Muscle of arm (tissue), 12 donors: Measurements from ENCODE around the gene POU2AF1. TPM values are rescaled to one million over a fixed set of nuclear protein-coding genes. Genes with fewer than 3 reads are reported as not detected.

ENCODE experiments used
- DNase-seq: peaks from one replicate; pipeline ENCODE4 v3.0.0-alpha.2; 2013
- polyA plus RNA-seq, 12 donors: library from polyadenylated mRNA; unstranded; fragments of 120-200 nt; gene quantifications; one replicate each; pipeline ENCODE4 v1.2.1, GENCODE V29; 2013; ENCODE audit not compliant: insufficient read length in 12 of 12

POU2AF1 gene
- polyA plus RNA-seq, 12 donors = 0.09 to 1.7 (median 0.24) TPM; not detected in 2

DNA sequence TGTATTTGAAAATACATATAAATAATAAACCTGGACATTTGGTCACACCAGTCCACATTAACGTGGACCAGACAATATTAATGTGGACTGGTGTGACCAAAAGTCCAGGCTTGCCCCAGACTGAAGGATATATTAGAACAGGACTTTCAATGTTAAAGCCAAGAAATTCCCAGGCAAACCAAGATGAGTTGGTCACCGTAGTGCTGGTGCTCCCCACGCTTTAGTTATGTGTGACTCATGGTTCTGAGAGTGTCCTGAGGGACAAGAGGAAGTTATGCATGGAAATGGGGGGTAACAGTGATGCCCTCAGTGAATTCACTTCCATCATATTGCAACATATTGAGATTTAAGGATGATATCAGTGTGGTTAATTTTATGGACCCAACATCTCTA, 31.4 kb downstream of the POU2AF1 start:
- DNase-seq = no peak

DNA sequence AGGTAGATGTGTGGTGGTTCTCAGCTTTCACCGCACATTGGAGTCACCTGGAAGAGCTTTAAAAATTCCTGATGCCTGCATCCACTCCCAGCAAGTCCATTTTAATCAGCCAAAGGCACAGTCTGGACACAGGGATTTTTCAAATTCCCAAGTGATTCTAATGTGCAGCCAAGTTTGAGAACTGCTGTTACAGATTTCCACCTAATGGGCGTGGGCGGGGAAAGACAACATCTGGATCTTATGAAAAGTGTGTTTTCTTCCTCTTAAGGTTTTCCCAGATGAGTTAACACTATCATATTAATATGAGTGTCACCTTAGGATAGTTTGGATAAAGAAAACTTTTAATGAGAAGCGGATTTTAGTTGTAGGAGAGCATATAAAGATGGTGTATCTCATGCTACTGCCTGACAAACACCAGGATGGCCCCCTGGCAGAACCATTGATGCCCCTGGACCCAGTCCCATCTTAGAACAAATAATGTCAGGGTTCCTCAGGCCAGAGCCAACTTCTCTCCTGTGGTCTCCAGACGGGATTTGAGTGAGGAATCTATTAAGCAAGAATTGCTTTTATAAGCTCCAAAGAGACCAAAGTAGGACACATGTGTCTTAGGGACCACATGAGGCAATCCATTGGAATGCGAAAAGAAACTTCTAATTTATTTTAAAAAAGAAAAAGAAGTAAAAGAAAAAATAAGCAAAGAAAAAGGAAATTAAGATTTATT, 31.9 kb downstream of the POU2AF1 start:
- no peak for DNase-seq

DNA sequence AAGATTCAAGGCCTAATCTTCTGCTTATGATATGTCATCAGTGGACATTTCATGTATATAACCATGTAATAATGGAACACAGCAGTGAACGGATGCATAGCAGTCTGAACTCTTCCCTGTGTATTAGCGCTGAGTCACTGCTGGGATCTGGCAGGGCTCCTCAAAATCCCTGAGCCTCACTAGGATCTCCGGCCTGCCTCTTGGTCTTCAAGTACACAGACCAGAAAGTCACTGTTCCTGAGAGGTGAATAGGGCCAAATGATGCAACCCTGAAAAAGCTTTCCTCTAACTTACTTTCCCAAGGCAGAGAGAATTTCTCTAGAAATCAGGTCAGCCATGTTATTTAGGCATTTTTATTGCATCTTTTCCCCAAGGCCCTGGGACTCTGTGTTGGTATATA, 35.0 kb downstream of the POU2AF1 start:
- peak; percentile 80 for DNase-seq

DNA sequence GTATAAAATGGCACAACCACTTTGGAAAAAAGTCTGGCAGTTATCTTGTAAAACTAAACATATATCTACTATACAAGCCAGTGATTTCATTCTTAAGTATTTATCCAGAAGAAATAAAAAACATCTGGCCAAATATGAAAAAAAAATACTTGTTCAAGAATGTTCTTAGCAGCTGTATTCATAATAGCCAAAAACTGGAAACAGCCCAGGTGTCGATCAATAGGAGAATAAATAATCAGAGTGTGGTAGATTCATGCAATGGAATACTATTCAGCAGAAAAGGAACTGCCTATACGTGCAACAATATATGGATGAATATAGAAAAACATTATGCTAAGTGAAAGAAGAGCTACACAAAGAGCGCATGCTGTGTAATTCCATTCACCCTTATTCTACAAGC, 36.7 kb downstream of the POU2AF1 start:
- DNase-seq = no peak

DNA sequence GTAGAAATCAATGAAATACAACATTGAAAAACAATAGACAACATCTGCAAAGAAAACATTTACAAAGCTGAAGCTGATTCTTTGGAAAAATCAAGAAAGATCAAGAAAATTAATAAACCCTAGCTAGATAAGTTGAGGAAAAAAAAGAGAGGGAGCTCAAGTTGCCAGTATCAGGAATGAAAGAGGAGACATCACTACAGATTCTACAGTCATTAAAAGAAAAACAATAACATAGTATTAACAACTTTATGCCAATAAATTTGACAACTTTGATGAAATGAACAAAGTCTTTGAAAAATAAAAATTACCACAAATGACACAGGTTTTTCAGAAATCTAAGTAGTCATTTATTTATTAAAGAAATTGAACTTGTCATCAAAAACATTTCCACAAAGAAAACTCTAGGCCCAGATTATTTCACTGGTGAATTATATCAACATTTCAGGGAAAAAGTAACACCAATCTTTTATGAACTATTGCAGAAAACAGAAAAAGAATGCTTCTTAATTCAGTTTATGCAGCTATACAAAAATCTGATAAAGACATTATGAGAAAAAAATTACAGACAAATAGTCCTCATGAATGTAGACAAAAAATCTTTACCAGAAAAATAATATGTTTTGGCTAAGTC, 39.2 kb downstream of the POU2AF1 start:
- no peak for DNase-seq

DNA sequence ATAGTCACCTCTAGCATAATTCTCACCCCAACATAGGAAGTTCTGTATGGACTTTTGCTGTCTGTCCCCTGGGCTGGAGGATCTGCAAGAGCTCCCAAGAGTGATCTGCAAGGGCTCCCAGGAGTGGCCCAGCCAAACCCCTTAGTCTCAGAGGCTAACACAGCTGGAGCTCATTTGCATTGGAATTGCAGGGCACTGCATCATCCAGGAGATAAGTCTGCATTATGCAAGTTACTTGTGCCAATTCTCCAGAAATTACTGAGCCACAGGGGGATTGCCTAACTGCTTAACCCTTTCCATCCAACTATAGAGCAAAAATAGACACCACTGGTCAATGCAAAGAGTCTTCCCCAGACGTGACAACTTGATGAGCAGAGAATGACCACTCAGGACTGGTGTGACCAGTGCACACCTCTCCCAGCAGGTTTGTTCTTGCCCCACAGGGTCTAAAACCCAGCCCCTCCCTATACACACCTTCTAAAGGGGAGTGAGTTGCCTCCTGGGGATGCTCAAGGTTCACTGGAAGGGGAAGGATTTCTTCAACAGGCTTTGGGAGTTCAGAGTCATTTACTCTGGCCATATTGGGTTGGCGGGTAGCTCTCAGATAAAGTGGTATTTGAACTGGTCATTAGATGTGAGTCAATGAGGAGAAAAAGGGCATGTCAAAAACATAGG, 42.4 kb downstream of the POU2AF1 start:
- no peak for DNase-seq

DNA sequence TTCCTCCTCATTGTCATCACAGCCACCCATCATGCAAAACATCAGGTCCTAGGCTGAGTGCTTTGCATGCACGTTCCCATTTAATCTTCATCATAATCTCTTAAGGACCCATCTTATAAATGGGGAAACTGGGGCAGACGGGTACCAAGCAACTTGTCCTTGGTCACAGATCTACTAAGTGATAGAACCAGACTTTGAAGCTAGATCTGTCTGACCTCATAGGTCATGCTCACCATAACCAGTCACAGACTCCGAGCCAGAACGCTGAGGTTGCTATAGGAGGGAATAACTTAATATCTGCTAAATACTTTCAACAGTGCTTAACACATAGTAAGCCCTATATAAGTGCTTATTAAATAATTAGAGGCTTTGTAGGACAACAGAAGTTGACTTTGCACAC, 43.0 kb downstream of the POU2AF1 start:
- DNase-seq = no peak

DNA sequence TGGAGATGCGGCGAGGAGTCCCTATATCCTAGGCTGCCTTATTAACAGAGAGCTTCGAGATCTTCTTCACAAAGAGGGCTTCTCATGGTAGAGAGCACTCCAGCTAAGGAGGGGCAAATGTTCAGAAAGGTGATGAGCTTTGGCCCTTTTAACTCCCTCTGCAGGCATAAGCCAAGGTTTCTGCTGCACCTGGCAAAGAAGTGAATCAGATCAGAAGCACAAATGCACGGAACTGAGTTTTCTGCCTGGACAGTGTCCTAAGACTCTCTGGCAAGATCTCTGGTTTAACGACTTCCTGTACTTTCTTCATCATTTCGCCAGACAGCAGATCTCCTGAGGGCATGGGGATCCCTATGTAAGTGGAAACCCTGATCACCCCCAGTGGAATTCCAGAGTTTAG, 43.5 kb downstream of the POU2AF1 start:
- no peak for DNase-seq

DNA sequence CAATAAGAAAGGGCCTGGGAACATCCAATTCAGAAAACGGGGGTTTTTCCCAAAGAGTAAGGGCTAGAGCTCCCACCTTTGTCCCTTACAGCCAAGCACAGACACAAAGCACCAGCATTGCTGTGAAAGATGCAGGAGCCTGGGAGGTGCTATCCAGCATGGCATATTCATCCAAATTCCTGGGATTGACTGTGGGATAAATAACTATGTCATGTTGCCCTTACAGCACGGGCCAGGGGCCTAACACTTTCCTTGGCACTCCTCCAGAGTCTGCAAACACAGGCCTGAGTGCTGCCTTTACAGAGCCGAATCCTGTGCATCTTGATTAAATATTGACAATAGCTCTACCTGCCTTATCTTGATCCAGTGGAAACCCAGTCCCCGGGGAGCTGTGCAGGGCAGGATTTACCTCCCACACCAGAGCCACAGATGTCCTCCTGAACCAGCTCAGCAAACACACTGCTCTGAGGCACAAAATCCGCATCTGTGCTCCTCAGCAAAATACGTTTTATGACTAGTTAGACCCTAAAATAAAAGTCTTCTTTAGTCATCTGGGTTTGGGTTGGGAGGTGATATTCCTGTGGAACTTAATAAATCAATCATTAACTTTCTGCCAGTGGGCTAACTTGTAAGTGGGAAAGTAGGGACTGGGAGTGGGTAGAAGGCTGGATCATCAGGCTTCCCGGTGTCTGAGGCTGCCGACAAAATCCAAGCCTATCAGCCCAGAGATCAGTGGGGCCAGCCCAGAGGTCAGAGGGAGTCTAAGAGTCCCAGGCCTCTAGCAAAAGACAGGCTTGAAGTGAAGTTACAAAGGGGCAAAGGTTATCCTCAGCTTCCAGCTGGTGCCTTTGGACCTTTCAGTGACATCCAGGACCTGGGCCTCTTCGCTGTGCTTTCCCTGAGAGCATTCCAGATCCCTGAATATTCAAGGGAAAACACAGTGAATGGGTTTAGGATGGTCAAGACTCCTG, 44.3 kb downstream of the POU2AF1 start:
- no peak for DNase-seq

DNA sequence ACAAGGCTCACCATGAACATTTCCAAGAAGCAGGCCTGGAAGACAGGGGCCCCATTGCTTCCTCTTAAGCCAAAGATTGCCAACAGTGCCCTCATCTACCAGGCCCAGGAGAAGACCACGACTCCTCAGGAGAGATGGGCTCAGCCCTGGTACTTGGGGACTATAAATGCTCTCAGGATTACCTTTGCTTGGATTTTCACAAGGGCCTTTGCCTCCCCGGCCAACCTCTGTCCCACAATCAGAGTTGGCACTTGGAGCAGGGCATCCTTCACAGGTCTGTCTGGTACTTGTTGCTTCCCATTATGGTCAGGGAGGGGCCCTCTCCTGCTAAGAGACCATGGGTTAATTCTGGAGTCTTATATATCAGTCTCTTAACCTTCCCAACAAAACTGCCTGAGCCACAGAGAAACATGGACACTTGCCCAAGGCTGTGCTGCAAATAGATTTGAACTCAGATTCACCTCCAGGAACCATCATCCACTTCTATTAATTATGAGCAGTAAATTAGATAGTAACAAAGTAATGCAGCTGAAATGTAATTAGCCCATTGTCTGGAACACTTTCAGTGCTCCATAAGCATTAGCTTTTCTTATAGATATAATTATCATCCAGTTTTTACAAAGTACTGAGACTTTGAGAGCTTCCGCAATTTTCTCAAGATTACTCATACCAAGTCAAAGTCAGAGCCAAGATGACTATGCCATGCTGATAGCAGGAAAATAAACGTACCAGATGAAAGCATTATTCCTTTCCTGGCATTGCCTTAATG, 47.2 kb downstream of the POU2AF1 start:
- no peak for DNase-seq

DNA sequence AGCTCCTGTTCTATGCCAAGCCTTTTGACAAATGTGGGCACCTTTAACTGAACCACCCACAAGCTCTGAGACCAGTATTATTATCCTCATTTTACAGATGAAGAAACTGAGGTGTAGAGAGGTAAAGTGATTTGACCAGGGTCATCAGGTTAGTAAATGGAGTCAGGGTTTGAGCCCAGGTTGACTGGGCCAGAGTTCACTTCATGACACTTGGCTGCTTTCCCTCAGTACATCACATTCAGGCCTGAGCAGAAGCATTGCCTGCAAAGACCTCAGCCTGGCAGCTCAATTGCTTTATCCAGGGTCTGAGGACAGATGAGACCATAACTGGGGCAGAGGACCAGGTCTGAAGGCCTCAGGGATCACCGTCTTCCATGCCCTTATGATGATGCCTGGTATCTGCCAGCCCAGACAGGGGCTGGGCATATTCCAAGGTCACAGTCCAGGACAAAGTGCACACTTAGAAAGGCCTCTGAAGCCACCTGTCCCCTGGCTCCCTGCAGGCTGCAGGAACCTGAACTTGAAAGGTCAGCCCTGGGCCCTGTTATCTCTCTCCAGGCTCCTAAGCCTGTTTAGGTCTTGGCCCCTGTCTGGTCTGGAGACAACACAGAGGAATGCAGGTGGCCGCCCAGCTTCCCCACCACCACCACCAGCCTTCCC, 48.7 kb downstream of the POU2AF1 start:
- DNase-seq = no peak

DNA sequence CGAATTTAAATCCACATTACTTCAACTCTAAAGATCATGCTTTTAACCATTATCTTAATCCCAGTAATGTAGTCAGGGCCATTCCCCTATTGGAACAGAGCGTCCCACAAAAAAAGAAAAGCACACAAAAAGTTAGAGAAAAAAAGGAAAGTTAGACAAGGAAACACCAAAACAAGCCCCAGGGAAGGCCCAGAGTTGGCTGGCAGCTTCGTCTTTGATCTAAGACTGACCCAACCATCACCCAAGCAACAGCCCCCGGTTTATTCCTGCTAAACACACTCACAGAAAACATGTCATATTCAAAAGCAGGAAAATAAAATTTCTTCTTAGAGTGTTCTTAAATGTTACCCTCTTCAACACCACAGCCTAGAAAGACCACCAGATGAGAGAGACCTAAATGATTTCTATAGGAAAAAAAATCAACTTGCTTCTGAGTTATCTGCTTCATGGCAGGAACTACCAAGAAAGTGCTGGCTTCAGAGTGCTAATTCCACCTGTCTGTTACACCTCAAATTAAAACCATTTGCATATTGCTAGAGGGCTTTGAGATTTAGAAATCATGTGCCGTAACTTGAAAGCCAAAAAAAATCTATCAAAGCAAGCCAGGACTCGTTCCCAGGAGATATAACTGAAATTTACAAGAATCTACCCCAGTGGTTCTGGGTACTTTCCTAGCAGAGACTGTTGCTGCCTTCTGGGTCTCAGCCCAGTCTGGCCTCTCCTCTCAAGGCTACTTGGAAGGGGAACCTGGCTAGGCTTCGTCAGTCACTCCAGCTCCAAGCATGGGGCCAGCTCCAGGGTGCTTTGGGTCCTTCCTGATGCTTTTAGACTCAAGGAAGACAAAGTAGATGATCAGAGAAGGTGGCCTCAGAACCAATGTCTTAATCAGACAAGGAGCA, 49.5 kb downstream of the POU2AF1 start:
- DNase-seq = no peak

DNA sequence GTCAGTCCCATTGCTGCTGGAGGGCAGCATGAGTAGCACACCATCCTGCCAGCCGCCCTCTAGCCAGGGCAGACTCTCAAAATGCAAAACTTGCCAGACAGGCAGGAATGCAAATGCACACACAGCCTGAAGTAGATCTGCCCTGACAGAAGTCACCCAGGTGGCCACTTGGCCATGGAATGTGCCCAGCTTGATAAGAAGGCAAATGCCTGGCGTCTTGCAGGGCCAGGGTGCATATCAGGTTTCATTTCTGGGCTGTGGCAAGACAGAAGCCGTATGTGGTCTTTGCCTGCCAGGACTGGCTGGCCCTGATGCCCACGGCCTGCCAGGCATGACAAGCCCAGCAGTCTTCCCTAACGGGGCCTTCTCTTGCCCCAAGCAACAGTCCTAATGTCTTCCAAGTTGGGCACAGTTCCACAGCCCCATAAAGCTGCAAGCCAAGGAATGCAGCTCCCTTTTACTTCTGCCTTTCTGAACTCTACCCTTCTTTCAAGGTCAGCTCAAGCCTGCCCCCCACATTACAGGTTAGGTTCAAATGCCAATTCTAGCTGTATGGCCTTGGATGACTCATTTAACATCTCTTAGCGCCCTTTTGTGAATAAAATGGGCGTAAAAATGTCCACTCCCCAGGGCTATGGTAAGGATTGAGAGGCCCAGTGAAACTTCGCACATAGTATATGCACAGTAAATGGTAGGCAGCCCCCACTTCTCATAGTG, 51.0 kb downstream of the POU2AF1 start:
- DNase-seq = no peak

DNA sequence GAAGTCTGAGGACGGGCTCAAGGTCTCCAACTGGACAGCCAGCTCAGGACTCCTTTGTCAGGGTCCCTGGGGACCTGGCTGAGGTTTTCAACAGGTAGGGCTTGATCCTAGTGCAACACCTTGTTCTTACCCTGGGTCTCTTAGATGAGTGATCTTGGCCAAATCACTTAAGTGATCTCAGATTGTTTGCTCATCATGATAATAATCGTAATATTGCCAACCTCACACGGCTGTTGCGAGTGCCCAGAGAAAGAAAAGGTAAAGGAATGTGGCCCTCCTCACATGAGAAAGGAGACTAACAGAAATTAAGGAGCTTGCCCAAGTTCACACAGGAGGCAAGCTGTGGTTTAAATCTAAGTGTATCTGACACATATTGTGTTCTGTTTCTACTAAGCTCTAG, 52.3 kb downstream of the POU2AF1 start:
- no peak for DNase-seq

DNA sequence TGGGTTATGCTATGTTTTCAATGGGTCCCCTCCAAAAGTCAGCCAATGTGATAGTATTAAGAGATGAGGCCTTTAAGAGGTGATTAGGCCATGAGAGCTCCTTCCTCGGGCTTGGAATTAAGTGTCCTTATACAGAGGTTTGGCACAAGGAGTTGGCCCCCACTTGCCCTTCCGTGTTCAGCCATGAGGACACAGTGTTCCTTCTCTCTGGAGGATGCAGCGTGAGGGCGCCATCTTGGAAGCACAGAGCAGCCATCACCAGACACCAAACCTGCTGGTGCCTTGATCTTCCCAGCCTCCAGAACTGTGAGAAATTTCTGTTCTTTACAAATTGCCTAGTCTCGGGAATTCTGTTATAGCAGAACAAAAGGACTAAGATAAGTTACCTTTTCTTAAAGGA, 53.8 kb downstream of the POU2AF1 start:
- no peak for DNase-seq

DNA sequence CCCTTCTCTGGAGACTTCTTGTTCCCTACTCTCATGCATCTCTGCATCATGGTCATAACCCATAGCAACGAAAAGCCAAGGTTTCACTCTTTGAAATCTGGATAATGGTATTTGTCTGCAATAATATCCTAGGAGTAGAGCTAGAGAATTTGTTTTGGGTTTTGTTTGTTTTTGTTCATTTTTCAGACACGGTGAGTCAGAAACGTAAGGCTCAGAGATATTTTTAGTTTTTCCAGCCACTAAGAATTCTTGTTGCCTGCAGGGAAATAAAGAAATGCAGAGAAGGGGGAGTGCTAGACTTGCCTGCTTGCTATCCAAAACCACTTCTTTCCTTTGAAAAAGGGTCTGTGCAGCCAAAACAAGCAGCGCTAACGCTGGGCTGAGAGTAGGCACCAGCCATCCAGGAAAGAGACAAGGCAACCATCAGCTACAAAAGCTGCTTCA, 54.8 kb downstream of the POU2AF1 start:
- no peak for DNase-seq

DNA sequence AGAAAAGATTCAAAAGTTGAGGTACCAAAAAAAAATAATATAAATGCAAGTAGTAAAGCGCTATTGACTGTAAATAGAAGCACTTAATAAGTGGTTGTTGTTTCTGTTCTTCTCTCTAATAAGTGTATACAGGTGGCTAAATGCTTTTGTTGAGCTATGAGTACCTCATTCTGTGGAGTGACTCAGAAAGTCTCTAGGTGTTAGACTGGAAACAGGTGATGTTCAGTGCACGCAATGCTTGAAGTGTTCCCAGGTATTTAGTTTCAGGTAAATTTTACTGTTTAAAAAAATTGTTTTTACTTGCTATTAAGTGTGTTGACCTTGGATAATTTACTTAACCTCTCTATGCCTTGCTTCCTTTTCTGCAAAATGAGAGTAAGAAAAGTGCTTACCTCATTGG, 56.5 kb downstream of the POU2AF1 start:
- DNase-seq = no peak

DNA sequence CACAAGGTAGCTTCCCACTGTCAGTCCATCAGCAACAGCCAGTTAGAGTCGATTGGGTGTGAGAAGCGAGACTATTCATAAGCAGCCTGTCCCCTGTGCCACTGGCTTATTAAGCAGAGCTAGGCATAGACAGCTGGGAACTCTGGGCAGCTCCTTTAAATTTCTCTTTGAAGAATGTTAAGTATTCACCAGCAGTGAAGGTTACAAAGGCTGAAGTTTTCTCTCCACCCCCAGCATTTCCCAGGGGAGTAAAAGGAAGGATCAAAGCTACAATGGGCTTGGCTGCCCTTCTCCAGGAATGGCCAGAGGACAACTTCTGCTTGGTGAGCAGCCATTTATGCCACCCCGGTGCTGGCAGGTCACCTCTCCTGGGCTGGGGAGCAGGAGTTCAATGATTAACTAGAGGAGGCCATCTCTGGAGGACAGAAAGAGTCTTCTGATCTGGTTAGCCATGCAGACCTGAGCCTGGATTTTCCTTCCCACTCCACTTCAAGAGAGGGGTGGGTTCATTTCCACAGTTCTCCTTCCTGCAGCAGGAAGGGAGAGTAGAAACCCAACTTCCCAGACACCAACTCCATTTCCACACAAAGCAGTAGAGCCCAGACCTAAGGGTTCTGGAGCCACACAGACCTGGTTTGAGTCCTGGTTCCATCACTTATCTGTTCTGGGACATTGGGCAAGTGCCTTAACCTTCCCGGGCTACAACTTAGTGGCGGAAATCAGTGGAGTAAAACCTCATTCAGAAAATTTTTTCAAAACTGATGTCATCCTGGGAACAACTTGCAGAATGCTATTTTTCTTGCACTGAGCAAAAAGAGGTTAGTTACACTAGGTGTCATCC, 58.1 kb downstream of the POU2AF1 start:
- DNase-seq = no peak
